ENCODE measurements around the gene SPSB4.

Gene SPSB4

GRCh38 chr3:141092663-141093062, 41.5 kb downstream of the SPSB4 start:
- no peak for TF ChIP-seq EZH2phosphoT487 (IDR thresholded peaks at IDR 0.05; ENCODE audit: low read length)
- TF ChIP-seq, protein P1, sequence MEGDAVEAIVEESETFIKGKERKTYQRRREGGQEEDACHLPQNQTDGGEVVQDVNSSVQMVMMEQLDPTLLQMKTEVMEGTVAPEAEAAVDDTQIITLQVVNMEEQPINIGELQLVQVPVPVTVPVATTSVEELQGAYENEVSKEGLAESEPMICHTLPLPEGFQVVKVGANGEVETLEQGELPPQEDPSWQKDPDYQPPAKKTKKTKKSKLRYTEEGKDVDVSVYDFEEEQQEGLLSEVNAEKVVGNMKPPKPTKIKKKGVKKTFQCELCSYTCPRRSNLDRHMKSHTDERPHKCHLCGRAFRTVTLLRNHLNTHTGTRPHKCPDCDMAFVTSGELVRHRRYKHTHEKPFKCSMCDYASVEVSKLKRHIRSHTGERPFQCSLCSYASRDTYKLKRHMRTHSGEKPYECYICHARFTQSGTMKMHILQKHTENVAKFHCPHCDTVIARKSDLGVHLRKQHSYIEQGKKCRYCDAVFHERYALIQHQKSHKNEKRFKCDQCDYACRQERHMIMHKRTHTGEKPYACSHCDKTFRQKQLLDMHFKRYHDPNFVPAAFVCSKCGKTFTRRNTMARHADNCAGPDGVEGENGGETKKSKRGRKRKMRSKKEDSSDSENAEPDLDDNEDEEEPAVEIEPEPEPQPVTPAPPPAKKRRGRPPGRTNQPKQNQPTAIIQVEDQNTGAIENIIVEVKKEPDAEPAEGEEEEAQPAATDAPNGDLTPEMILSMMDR (IDR thresholded peaks at IDR 0.05; ENCODE audit: low read length) = no peak
- H3F3A ChIP-seq (ENCODE audit: insufficient read depth, low read length) = no peaks in the 10 kb centered on the region
- no peak overlapping the region for H3K9ac ChIP-seq (ENCODE audit: low read length)
- H3K4me3 ChIP-seq (ENCODE audit: low read length) = no peak overlapping the region
- H2AFZ ChIP-seq (ENCODE audit: low read length) = no peak overlapping the region
- no peaks in the 10 kb centered on the region for H3K79me2 ChIP-seq (ENCODE audit: low read length)
- H3K4me2 ChIP-seq (ENCODE audit: low read depth, low read length) = no peak overlapping the region
- no peaks in the 10 kb centered on the region for H3K36me3 ChIP-seq (replicated peaks; ENCODE audit: insufficient read depth, low read length)
- H3K4me1 ChIP-seq (ENCODE audit: low read length) = no peaks in the 10 kb centered on the region
- no peak for DNase-seq
- no peaks in the 10 kb centered on the region for H3K9me2 ChIP-seq (replicated peaks; ENCODE audit: insufficient read depth, low read length)
- H4K20me1 ChIP-seq (ENCODE audit: insufficient read depth, low read length) = no peaks in the 10 kb centered on the region
- H3K27me3 ChIP-seq (replicated peaks; ENCODE audit: insufficient read depth, low read length) = no peaks in the 10 kb centered on the region
- no peak overlapping the region for H3K27ac ChIP-seq (ENCODE audit: low read length)
- no peaks in the 10 kb centered on the region for H3K9me3 ChIP-seq (replicated peaks; ENCODE audit: insufficient read depth, low read length)

DNA sequence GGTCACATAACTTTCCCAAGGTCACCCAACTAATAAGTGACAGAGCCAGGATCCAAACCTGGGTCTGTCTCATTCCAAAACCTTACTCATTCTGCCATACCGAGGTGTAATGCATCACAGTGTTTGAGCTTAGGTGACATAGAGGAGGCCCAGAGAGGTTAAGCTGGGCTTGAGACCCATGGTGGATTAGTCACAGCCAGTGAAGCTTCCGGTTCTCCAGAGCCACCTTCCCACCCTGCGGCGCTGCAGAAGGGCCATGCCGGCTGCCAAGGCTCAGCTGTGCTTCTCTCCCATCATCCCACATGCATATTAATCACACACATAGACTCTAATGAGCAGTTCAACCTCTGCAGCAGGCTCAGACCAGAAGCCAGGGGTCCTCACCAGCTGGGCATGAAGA, 42.2 kb downstream of the SPSB4 start:
- Histone ChIP-seq H3K9ac (ENCODE audit: low read length) (no peak overlapping the region), H3K36me3 (replicated peaks; ENCODE audit: insufficient read depth, low read length) (no peaks in the 10 kb centered on the region), H3K79me2 (ENCODE audit: low read length) (no peaks in the 10 kb centered on the region), H3K4me3 (ENCODE audit: low read length) (no peak overlapping the region), H2AFZ (ENCODE audit: low read length) (no peak overlapping the region), H3K9me2 (replicated peaks; ENCODE audit: insufficient read depth, low read length) (no peaks in the 10 kb centered on the region), H3F3A (ENCODE audit: insufficient read depth, low read length) (no peaks in the 10 kb centered on the region), H3K27me3 (replicated peaks; ENCODE audit: insufficient read depth, low read length) (no peaks in the 10 kb centered on the region), H3K9me3 (replicated peaks; ENCODE audit: insufficient read depth, low read length) (no peaks in the 10 kb centered on the region), H4K20me1 (ENCODE audit: insufficient read depth, low read length) (no peaks in the 10 kb centered on the region), H3K27ac (ENCODE audit: low read length) (no peak overlapping the region), H3K4me2 (ENCODE audit: low read depth, low read length) (no peak overlapping the region), H3K4me1 (ENCODE audit: low read length) (no peaks in the 10 kb centered on the region)
- no peak for DNase-seq
- TF ChIP-seq, protein P1 (IDR thresholded peaks at IDR 0.05; ENCODE audit: low read length) = no peak
- no peak for TF ChIP-seq EZH2 (optimal IDR thresholded peaks at IDR 0.05; ENCODE audit: low read depth, low read length)
- TF ChIP-seq EZH2phosphoT487 (IDR thresholded peaks at IDR 0.05; ENCODE audit: low read length) = no peak

- Histone ChIP-seq H3K9me3 (replicated peaks; ENCODE audit: insufficient read depth, low read length) (no peaks in the 10 kb centered on the region), H3K27ac (ENCODE audit: low read length) (no peak overlapping the region), H3K4me2 (ENCODE audit: low read depth, low read length) (no peak overlapping the region), H3K4me3 (ENCODE audit: low read length) (no peak overlapping the region), H3K9ac (ENCODE audit: low read length) (no peak overlapping the region), H3K79me2 (ENCODE audit: low read length) (no peaks in the 10 kb centered on the region), H3F3A (ENCODE audit: insufficient read depth, low read length) (no peaks in the 10 kb centered on the region), H4K20me1 (ENCODE audit: insufficient read depth, low read length) (no peaks in the 10 kb centered on the region), H3K4me1 (ENCODE audit: low read length) (no peaks in the 10 kb centered on the region), H3K9me2 (replicated peaks; ENCODE audit: insufficient read depth, low read length) (no peaks in the 10 kb centered on the region), H3K36me3 (replicated peaks; ENCODE audit: insufficient read depth, low read length) (no peaks in the 10 kb centered on the region), H2AFZ (ENCODE audit: low read length) (no peak overlapping the region), H3K27me3 (replicated peaks; ENCODE audit: insufficient read depth, low read length) (no peaks in the 10 kb centered on the region)
- TF ChIP-seq EZH2 (optimal IDR thresholded peaks at IDR 0.05; ENCODE audit: low read depth, low read length) (no peak), EZH2phosphoT487 (IDR thresholded peaks at IDR 0.05; ENCODE audit: low read length) (no peak)
- TF ChIP-seq, protein P1 (IDR thresholded peaks at IDR 0.05; ENCODE audit: low read length) = no peak
- DNase-seq = no peak
Observed at GRCh38 chr3:141093971-141094684, 43.0 kb downstream of the SPSB4 start.

All from MM.1S (cell line).